Tibial artery (tissue), 4 donors: Measurements from ENCODE around the gene ULK2.

Experiments
- DNase-seq, 2 donors: peaks; one replicate each; pipeline ENCODE4 v3.0.0-alpha.2; 2019
- H3K27ac ChIP-seq, 2 donors: fragments of 200-600 bp; sonication (generic) in 1 of 2; 1 replicate in 1 of 2; 2 replicates in 1 of 2; pipeline ENCODE4 v1.5.1; 2018 to 2019; ENCODE audit warnings: mild to moderate bottlenecking in 1 of 2
- H3K27me3 ChIP-seq, 2 donors: fragments of 200-600 bp; sonication (generic) in 1 of 2; one replicate each; pipeline versions ENCODE4 v1.5.1 to v1.6.0; 2016 to 2019
- H3K36me3 ChIP-seq, 3 donors: fragments of 200-600 bp; sonication (generic) in 2 of 3; one replicate each; pipeline ENCODE4 v1.5.1; 2016 to 2019; ENCODE audit warnings: mild to moderate bottlenecking in 2 of 3
- H3K4me1 ChIP-seq, 4 donors: fragments of 200-600 bp; sonication (generic) in 2 of 4; 1 replicate in 3 of 4; 2 replicates in 1 of 4; pipeline ENCODE4 v1.5.1; 2016 to 2019
- H3K4me3 ChIP-seq, 2 donors: fragments of 200-600 bp; sonication (generic) in 1 of 2; 1 replicate in 1 of 2; 2 replicates in 1 of 2; pipeline ENCODE4 v1.5.1; 2018 to 2019; ENCODE audit warnings: mild to moderate bottlenecking in 2 of 2
- H3K9me3 ChIP-seq, 3 donors: fragments of 200-600 bp; sonication (generic) in 1 of 3; one replicate each; pipeline ENCODE4 v1.5.1; 2016 to 2019
- intact Hi-C: fragments of 100-400 bp; cut with DNase I; formaldehyde crosslinking; loops from one replicate; pipeline ENCODE4 v1.15.0; 2023; ENCODE audit warnings: low total_unique reads
- TF ChIP-seq, protein P1 (sequence below), 2 experiments: fragments of 200-600 bp in 1 of 2; fragments of 450-650 bp in 1 of 2; IDR thresholded peaks; one replicate each; pipeline ENCODE4 v1.5.1; 2017 to 2019; ENCODE audit warnings: antibody characterized with exemption in 2 of 2, mild to moderate bottlenecking in 1 of 2, moderate library complexity in 1 of 2

Gene ULK2

DNA sequence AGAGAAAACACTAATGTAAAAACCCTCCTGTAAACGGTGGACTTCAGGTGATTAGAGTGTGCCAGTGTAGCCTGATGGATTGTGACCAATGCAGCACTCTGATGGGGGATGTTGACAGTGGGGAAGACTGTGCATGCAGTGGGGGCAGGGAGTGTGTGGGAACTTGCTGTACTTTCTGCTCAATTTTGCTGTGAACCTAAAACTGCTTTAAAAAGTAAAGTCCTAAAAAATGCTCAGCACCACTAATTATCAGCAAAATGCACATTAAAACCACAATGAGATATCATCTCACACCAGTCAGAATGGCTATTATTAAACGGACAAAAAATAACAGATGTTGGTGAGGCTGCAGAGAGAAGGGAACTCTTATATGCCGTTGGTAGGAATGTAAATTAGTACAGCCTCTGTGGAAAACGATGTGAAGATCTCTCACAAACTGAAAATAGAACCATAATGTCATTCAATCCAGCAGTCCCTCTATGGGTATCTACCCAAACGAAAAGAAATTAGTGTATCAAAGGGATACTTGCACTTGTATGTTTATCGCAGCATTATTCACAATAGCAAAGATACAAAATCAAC, 9.7 kb upstream of the ULK2 start:
- no peak overlapping the region for H3K27ac ChIP-seq
- no peak overlapping the region for H3K4me3 ChIP-seq
- H3K27me3 ChIP-seq, result no peaks in the 10 kb centered on the region
- no peak for DNase-seq
- TF ChIP-seq, protein P1, sequence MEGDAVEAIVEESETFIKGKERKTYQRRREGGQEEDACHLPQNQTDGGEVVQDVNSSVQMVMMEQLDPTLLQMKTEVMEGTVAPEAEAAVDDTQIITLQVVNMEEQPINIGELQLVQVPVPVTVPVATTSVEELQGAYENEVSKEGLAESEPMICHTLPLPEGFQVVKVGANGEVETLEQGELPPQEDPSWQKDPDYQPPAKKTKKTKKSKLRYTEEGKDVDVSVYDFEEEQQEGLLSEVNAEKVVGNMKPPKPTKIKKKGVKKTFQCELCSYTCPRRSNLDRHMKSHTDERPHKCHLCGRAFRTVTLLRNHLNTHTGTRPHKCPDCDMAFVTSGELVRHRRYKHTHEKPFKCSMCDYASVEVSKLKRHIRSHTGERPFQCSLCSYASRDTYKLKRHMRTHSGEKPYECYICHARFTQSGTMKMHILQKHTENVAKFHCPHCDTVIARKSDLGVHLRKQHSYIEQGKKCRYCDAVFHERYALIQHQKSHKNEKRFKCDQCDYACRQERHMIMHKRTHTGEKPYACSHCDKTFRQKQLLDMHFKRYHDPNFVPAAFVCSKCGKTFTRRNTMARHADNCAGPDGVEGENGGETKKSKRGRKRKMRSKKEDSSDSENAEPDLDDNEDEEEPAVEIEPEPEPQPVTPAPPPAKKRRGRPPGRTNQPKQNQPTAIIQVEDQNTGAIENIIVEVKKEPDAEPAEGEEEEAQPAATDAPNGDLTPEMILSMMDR (IDR thresholded peaks at IDR 0.05), result no peak
- H3K4me1 ChIP-seq, result no peaks in the 10 kb centered on the region
- intact Hi-C loops, result no loop called here
- no peaks in the 10 kb centered on the region for H3K36me3 ChIP-seq
- H3K9me3 ChIP-seq, result no peaks in the 10 kb centered on the region

DNA sequence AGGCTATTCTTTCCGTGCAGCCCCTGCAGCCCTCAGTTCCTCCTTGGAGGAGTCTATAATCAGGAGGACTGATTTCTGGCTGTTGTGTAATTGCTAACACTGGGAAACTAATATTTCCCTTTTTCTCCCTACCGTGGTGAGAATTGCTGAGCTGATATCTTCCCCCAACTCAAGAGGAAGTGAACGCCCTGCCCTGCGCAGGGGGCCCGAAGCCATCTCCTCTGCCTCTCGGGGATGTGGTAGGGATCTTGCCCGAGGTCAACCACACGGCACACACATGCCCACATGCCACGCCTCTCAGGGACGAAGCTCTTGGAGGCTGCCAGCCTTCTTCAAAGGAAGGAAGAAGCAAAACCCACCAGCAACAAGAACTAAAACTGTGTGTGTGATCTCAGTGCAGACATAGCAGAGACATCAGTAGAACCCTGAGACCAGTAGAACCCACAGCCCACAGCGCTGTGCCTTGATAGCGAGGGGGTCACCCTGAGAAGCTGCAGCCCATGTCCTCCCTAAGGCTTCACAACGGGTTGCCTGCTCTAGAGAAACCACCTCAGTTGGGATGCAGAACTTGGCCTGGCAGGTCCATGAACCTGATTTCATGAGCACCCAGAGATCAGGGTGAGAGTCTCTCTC, 8.9 kb upstream of the ULK2 start:
- Histone ChIP-seq H3K36me3 (no peaks in the 10 kb centered on the region), H3K27me3 (no peaks in the 10 kb centered on the region), H3K4me3 (no peak overlapping the region), H3K9me3 (no peaks in the 10 kb centered on the region), H3K4me1 (no peaks in the 10 kb centered on the region), H3K27ac (no peak overlapping the region)
- TF ChIP-seq, protein P1 (IDR thresholded peaks at IDR 0.05), result no peak
- intact Hi-C loops, result no loop called here
- DNase-seq, result peak; percentile 74 to 78

DNA sequence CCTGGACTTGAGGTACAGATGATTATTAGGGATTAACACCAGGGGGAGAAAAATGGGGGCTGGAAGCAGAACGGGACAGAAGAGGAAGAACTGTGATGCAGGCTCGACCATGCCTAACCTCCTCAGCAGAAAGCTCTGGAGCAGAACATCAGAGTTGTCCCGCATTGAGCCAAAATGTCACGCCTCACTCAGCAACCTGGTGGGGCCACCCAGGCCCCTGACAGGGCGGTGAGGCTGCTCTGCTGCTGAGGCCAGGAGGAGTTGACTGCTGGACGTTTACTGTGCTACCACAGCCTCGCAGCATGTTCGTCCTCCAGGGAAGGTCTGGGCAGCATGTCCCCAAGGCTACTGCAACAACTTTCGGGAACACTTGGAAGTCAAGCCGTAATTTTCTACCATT, 6.5 kb upstream of the ULK2 start:
- no peak for DNase-seq
- no peaks in the 10 kb centered on the region for H3K27me3 ChIP-seq
- no peak overlapping the region for H3K4me3 ChIP-seq
- no peak overlapping the region for H3K27ac ChIP-seq
- H3K9me3 ChIP-seq, result no peaks in the 10 kb centered on the region
- intact Hi-C loops, result no loop called here
- no peaks in the 10 kb centered on the region for H3K4me1 ChIP-seq
- no peaks in the 10 kb centered on the region for H3K36me3 ChIP-seq
- TF ChIP-seq, protein P1 (IDR thresholded peaks at IDR 0.05), result no peak

DNA sequence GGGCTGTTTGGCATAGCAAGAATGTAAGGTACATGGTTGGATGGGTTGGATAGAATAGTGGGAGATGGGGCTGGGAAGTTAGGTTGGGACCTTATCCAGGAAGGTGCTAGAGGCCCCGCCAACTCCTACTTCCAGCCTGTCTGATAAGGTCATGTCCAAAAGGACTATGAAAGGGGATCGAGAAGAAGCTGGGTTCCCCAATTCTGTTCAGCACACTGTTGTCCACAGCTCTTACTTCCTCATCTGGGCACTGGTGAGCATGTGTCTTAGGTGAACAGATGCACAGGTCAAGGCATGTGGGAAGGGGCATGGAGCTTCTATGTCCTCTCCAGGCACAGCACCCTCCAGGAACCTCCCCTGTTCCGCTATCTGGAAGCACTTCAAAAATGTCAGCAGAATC, 5.6 kb upstream of the ULK2 start:
- Histone ChIP-seq H3K27me3 (no peaks in the 10 kb centered on the region), H3K9me3 (no peaks in the 10 kb centered on the region), H3K4me1 (no peaks in the 10 kb centered on the region), H3K27ac (no peak overlapping the region), H3K36me3 (no peaks in the 10 kb centered on the region), H3K4me3 (no peak overlapping the region)
- intact Hi-C loops, result no loop called here
- TF ChIP-seq, protein P1 (IDR thresholded peaks at IDR 0.05), result no peak
- DNase-seq, result no peak

DNA sequence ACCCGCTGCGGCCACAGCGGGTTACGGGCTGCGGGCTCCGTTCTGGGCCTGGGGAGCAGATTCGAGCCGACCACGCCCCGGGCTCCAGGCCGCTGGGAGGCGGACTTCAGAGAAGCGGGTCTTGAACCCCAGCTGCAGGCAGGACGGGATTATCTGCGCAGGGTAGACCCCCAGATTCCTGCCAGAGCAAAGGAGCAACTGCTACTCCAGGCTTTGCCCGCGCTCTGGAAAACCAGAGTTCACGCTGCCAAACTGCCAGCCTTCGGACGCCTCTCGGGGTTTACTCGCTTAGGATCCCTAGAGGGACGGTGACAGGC, 301 bp upstream of the ULK2 start:
- intact Hi-C loops, result no loop called here
- Histone ChIP-seq H3K27me3 (no peaks in the 10 kb centered on the region), H3K36me3 (peaks cover 0 to 2% (median 0%) of the 10 kb centered on the region in 3 donors), H3K9me3 (no peaks in the 10 kb centered on the region), H3K4me1 (peaks cover 0 to 20% (median 9%) of the 10 kb centered on the region in 4 donors), H3K4me3 (peak overlapping the region; percentile 76 to 87), H3K27ac (peak overlapping the region; percentile 85 to 88)
- DNase-seq, result no peak
- TF ChIP-seq, protein P1 (IDR thresholded peaks at IDR 0.05), result no peak

DNA sequence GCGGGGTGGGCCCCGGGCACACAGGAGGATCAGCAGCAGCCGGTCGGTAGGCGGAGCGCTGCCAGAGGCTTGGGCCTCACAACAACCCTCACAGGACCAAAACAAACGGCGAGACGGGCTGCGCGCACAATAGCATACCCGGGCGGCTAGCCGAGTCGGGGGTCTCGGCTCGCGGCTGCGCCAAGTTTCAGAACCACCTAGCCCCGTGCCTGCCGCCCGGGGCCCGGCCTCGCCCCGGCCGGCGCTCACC, 732 bp downstream of the ULK2 start:
- H3K9me3 ChIP-seq, result no peaks in the 10 kb centered on the region
- peak overlapping the region; percentile 85 to 88 for H3K27ac ChIP-seq
- H3K36me3 ChIP-seq, result peaks cover 0 to 11% (median 9%) of the 10 kb centered on the region in 3 donors
- intact Hi-C loops, result no loop called here
- no peaks in the 10 kb centered on the region for H3K27me3 ChIP-seq
- DNase-seq, result peak; percentile 71 to 86
- TF ChIP-seq, protein P1 (IDR thresholded peaks at IDR 0.05), result peak in 1 of 2 experiments; percentile 25
- peaks cover 0 to 20% (median 9%) of the 10 kb centered on the region in 4 donors for H3K4me1 ChIP-seq
- peak overlapping the region; percentile 76 to 87 for H3K4me3 ChIP-seq
